ENCODE measurements around the gene TRAF2. TPM values are rescaled to one million over a fixed set of nuclear protein-coding genes. Genes with fewer than 3 reads are reported as not detected.

Gene TRAF2
- total and polyA plus RNA-seq, 2 of the 13 experiments (the other 11 are each of a cell fraction or from before 2014, with no cell fraction given) = 12.4 to 13.6 TPM

DNA sequence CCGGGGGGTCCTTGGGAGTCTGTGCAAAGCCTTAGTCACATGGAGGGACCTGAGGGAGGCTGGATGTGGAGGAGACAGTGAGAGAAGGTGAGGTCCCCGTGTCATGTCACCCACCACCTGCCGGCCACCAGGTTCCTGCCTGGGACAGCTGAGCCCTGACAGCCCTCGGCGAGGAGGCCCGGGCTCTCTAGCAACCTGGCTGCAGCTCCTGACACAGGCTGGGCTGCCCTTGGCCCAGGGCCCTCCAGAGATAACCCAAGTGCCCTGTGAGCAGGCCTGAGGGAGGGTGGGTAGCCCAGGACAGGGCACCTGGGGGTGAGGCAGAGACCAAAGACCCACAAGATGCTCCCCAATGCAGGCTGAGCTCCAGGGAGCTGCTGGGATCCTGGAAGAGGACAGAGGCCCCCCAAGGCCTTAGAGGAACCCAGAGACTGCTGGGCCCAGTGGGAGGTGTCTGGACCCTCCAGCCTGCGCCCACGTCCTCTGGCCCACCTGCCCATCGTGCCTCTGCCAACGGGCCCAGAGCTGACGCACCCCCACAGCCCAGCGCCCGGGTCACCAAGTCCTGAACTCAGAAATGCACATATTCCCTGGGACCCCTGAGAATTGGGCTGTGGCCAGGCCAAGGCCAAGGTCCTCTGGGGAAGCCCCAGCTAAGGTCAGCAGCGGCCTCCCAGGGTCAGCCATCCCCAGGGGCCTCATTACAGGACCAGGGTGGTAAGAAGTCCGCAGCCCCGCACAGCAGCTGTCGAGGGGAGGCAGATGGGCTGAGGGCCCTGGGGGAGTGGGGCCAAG, 82.2 kb downstream of the TRAF2 start (continued):
- no peak for TF ChIP-seq ZNF432 (CRISPR knock-in tag; IDR thresholded peaks at IDR 0.05; ENCODE audit: borderline replicate concordance)
- TF ChIP-seq, protein P1, sequence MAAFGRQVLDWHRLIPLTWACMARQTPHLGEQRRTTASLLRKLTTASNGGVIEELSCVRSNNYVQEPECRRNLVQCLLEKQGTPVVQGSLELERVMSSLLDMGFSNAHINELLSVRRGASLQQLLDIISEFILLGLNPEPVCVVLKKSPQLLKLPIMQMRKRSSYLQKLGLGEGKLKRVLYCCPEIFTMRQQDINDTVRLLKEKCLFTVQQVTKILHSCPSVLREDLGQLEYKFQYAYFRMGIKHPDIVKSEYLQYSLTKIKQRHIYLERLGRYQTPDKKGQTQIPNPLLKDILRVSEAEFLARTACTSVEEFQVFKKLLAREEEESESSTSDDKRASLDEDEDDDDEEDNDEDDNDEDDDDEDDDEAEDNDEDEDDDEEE (CRISPR knock-in tag; IDR thresholded peaks at IDR 0.05) = no peak
- TF ChIP-seq NR2F2 (IDR thresholded peaks at IDR 0.05; ENCODE audit: borderline replicate concordance, low read depth) = 0 out of 2 replicates have a peak, but pooled peaks have one; percentile 17
- TF ChIP-seq TFAP4 (IDR thresholded peaks at IDR 0.05; ENCODE audit: borderline replicate concordance, low read depth) = 0 out of 2 replicates have a peak, but pooled peaks have one; percentile 20
- TF ChIP-seq BCL3 (CRISPR knock-in tag; IDR thresholded peaks at IDR 0.05) = 0 out of 2 replicates have a peak, but pooled peaks have one; percentile 74
- peak; percentile 34; the same call in 1 of the 2 replicates for TF ChIP-seq ZFX (CRISPR knock-in tag; IDR thresholded peaks at IDR 0.05; ENCODE audit: low read depth)
- TF ChIP-seq NFKBIZ (CRISPR knock-in tag; IDR thresholded peaks at IDR 0.05) = no peak
- TF ChIP-seq MXI1 (IDR thresholded peaks at IDR 0.05; ENCODE audit: borderline replicate concordance, low read depth, low read length) = no peak
- TF ChIP-seq ZZZ3 (CRISPR knock-in tag; IDR thresholded peaks at IDR 0.05; ENCODE audit: borderline replicate concordance) = no peak
